WI38 (cell line): ENCODE measurements around the gene KRT80.

Source experiments
- H3K4me3 ChIP-seq: 2 replicates; pipeline ENCODE4 v1.5.1; 2011; ENCODE audit warnings: low read depth, mild to moderate bottlenecking, control low read depth, low read length
- TF ChIP-seq, protein P1 (sequence below): IDR thresholded peaks from 2 replicates; pipeline ENCODE4 v1.5.1; 2012; ENCODE audit warnings: low read depth, mild to moderate bottlenecking, control low read depth, low read length

Gene KRT80

DNA sequence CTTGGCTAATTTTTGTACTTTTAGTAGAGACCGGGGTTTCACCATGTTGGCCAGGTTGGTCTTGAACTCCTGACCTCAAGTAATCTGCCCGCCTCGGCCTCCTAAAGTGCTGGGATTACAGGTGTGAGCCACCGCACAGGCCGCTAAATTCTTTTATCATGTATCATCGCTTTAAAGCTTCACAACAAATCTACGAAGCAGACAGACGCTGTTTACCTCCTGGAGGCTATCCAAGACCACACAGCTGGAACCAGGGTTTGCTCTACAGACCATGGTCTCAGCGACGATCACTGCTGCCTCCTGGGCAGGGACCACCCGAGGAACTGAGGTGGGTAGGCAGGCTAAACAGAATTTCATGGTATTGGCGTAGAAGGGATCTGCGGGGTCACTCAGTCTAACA, 27.2 kb downstream of the KRT80 start:
- no peak overlapping the region for H3K4me3 ChIP-seq
- TF ChIP-seq, protein P1, sequence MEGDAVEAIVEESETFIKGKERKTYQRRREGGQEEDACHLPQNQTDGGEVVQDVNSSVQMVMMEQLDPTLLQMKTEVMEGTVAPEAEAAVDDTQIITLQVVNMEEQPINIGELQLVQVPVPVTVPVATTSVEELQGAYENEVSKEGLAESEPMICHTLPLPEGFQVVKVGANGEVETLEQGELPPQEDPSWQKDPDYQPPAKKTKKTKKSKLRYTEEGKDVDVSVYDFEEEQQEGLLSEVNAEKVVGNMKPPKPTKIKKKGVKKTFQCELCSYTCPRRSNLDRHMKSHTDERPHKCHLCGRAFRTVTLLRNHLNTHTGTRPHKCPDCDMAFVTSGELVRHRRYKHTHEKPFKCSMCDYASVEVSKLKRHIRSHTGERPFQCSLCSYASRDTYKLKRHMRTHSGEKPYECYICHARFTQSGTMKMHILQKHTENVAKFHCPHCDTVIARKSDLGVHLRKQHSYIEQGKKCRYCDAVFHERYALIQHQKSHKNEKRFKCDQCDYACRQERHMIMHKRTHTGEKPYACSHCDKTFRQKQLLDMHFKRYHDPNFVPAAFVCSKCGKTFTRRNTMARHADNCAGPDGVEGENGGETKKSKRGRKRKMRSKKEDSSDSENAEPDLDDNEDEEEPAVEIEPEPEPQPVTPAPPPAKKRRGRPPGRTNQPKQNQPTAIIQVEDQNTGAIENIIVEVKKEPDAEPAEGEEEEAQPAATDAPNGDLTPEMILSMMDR, result no peak

DNA sequence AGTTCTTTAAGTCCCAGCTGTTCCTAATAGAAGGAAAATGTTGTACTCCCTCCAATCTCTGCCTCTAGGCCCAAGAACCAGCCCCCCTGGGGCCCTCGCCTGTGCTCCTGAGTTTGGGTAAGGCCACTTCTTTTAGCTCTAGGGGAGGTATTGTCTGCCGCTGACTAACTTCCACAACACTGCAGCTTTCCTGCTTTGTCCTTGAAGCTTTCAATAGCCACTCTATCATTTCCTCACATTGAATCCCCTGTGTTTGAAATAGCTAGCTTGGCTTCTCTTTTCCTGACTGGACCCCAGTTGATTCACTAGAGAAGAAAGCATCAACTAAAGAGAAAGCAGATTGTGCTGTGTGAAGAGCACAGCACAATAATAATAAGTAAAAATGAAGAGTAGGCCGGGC, 28.8 kb downstream of the KRT80 start:
- TF ChIP-seq, protein P1, result no peak

DNA sequence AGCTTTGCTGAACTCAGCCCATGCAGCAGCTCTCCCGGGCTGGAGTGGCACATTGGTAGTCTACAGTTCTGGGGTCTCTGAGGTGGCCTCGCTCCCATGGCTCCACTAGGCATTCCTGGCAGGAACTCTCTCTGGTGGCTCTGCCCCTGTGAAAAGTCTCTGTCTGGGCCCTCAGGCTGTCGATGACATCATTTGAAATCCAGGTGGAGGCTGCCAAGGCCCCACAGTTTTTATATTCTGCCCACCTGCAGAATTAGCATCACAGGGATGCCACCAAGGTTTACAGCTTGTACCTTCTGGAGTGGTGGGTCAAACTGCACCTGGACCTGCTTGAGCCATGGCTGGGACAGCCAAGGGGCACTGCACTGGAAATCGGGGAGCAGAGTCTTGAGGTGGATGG, 31.6 kb downstream of the KRT80 start:
- TF ChIP-seq, protein P1, result no peak
- no peak overlapping the region for H3K4me3 ChIP-seq

More for the DNA sequence above, 28.8 kb downstream of the KRT80 start:
- H3K4me3 ChIP-seq, result no peak overlapping the region

DNA sequence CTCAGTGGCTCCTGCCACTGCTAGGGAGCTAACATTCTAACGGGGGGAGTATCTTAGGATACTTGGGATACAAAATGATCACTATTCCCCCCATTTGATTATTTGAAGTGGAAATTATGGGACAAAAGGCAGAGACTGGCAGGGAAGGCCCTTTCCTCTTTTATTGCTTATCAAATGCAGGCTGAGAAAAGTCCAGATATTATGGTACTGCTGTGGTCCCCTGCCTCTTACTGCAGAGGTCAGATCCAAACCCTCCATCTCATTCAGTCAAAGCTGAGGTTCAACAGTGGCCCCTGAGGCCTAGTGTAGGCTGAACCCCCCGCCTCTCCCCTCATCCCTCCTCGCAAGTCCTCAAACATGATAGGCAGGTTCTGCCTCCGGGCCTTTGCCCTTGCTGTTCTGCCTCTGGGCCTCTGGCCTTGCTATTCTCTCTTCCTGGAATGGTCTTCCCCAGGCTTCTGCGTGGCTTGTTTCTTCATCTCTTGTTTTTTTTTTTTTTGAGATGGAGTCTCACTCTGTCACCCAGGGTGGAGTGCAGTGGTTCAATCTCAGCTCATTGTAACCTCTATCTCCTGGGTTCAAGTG, 34.2 kb downstream of the KRT80 start:
- no peak overlapping the region for H3K4me3 ChIP-seq
- TF ChIP-seq, protein P1, result no peak

DNA sequence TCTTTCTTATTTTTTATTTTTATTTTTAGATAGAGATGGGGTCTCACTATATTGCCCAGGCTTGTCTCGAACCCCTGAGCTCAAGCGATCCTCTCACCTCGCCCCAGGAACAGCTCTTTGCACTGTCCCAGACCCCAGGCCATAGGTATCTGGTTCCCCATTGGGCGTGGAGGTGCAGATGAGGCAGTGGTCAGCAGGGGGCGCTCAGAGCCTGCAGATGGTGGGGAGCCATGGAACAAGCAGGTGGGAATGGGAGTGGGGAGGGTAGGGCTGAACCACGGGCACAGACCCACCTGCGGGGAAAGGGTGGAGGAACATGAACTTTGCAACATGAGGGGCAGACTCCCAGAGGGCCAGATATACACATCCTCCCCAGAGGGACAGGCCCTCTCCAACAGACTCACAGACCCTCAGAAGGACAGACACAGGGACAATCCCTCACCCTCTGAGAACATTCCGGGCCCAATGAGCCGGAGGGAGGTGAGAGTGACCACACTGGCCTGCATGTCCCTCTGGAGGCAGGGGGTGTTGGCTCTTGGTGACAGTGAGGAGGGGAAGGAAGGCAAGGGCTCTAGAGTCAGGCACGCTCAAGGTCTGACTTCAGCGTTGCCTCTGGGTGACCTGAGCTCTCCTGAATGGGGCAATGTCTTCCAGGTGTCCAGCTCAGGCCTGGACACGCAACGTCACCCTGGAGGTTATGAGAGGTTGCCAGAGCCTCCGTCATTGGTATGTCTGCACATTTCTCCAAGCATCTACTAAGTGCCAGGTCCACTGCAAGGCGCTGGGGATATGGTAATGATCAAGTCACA, 34.9 kb downstream of the KRT80 start:
- no peak overlapping the region for H3K4me3 ChIP-seq
- TF ChIP-seq, protein P1, result peak; percentile 96

DNA sequence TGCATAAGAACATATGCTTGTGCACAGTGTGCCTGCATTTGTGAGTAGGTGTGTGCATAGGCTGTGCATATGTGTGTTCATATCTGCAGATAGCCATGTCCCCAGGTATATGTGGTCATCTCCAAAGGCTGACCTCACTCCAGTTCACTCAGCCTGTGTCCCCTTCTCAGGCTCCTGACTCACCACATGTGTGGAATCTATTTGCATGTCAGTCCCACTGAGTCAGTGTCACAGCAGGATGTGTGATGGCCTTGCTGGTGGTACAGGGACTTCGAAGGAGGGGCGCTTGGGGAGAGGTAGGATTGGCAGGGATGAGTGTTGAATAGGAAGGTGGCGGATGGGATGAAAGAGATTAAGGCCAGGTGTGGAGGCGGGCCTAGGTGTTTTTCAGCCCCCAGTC, 35.5 kb downstream of the KRT80 start:
- TF ChIP-seq, protein P1, result no peak
- H3K4me3 ChIP-seq, result no peak overlapping the region
